ENCODE measurements around the gene POLA1.

The POLA1 gene

GRCh38 chrX:24676403-24677024 is 17.2 kb upstream of the POLA1 start:
- no peaks in the 10 kb centered on the region for H3K36me3 Mint-ChIP-seq (ENCODE audit: low read depth)
- no peaks in the 10 kb centered on the region for H3K9me3 Mint-ChIP-seq
- H3K27me3 Mint-ChIP-seq (ENCODE audit: low read depth): no peaks in the 10 kb centered on the region
- H3K4me3 Mint-ChIP-seq: no peak overlapping the region
- peak; percentile 66 to 76 (median 74) for TF ChIP-seq CTCF (IDR thresholded peaks at IDR 0.05; ENCODE audit: unreplicated experiment in 3 of 3)
- no peak overlapping the region for H3K27ac Mint-ChIP-seq
- H3K4me1 Mint-ChIP-seq: no peaks in the 10 kb centered on the region

- no peaks in the 10 kb centered on the region for H3K27me3 Mint-ChIP-seq (ENCODE audit: low read depth)
- no peaks in the 10 kb centered on the region for H3K4me1 Mint-ChIP-seq
- H3K9me3 Mint-ChIP-seq: peaks cover 10% of the 10 kb centered on the region
- TF ChIP-seq CTCF (IDR thresholded peaks at IDR 0.05; ENCODE audit: unreplicated experiment in 3 of 3): no peak
- no peaks in the 10 kb centered on the region for H3K36me3 Mint-ChIP-seq (ENCODE audit: low read depth)
- no peak overlapping the region for H3K27ac Mint-ChIP-seq
- no peak overlapping the region for H3K4me3 Mint-ChIP-seq
Observed at GRCh38 chrX:24682739-24683432, 10.8 kb upstream of the POLA1 start.

- H3K4me3 Mint-ChIP-seq: no peak overlapping the region
- peaks cover 10% of the 10 kb centered on the region for H3K9me3 Mint-ChIP-seq
- H3K4me1 Mint-ChIP-seq: no peaks in the 10 kb centered on the region
- no peaks in the 10 kb centered on the region for H3K27me3 Mint-ChIP-seq (ENCODE audit: low read depth)
- TF ChIP-seq CTCF (IDR thresholded peaks at IDR 0.05; ENCODE audit: unreplicated experiment in 3 of 3): no peak
- H3K27ac Mint-ChIP-seq: no peak overlapping the region
- H3K36me3 Mint-ChIP-seq (ENCODE audit: low read depth): no peaks in the 10 kb centered on the region
Observed at GRCh38 chrX:24684048-24684447, 9.7 kb upstream of the POLA1 start.

- Mint-ChIP-seq H3K9me3 (no peaks in the 10 kb centered on the region), H3K27ac (peak overlapping the region; percentile 83 to 88 (median 85)), H3K4me1 (peaks cover 43% of the 10 kb centered on the region), H3K36me3 (ENCODE audit: low read depth) (no peaks in the 10 kb centered on the region), H3K4me3 (peak overlapping the region; percentile 91 to 97 (median 92)), H3K27me3 (ENCODE audit: low read depth) (no peaks in the 10 kb centered on the region)
- no peak for TF ChIP-seq CTCF (IDR thresholded peaks at IDR 0.05; ENCODE audit: unreplicated experiment in 3 of 3)
Observed at GRCh38 chrX:24692305-24692704, 1.4 kb upstream of the POLA1 start.

- Mint-ChIP-seq H3K4me1 (peaks cover 48% of the 10 kb centered on the region), H3K27ac (peak overlapping the region; percentile 21 to 88 (median 58)), H3K9me3 (no peaks in the 10 kb centered on the region), H3K36me3 (ENCODE audit: low read depth) (peaks cover 10% of the 10 kb centered on the region), H3K27me3 (ENCODE audit: low read depth) (no peaks in the 10 kb centered on the region), H3K4me3 (peak overlapping the region; percentile 91 to 97 (median 92))
- TF ChIP-seq CTCF (IDR thresholded peaks at IDR 0.05; ENCODE audit: unreplicated experiment in 3 of 3): no peak
Observed at GRCh38 chrX:24694825-24695224, 1.1 kb downstream of the POLA1 start.

- no peak for TF ChIP-seq CTCF (IDR thresholded peaks at IDR 0.05; ENCODE audit: unreplicated experiment in 3 of 3)
- peaks cover 18% of the 10 kb centered on the region for H3K36me3 Mint-ChIP-seq (ENCODE audit: low read depth)
- no peaks in the 10 kb centered on the region for H3K9me3 Mint-ChIP-seq
- peak overlapping the region in 2 of 3 experiments; percentile 65 to 69 for H3K4me3 Mint-ChIP-seq
- peak overlapping the region; percentile 56 to 82 (median 75) for H3K27ac Mint-ChIP-seq
- H3K27me3 Mint-ChIP-seq (ENCODE audit: low read depth): no peaks in the 10 kb centered on the region
- peaks cover 48% of the 10 kb centered on the region for H3K4me1 Mint-ChIP-seq
Observed at GRCh38 chrX:24696294-24696693, 2.6 kb downstream of the POLA1 start.

Data from nephron (organoid).